SK-N-MC (cell line): Measurements from ENCODE around the gene ZNF23.

Experiments used
- EZH2 ChIP-seq: fragments of 200-600 bp; sonication (generic); IDR thresholded peaks from one replicate; pipeline ENCODE4 v1.6.1; 2017; ENCODE audit warnings: antibody characterized with exemption
- FOXP2 ChIP-seq: optimal IDR thresholded peaks from 2 replicates; pipeline ENCODE3; 2011; ENCODE audit warnings: mild to moderate bottlenecking, moderate library complexity; ENCODE audit not compliant: insufficient read depth; ENCODE audit errors: extremely low read length, control extremely low read depth
- POLR2AphosphoS5 ChIP-seq: IDR thresholded peaks from 2 replicates; pipeline ENCODE4 v1.6.1; 2012; ENCODE audit warnings: mild to moderate bottlenecking, low read depth, low read length, borderline replicate concordance

GRCh38 chr16:71476457-71477124, 14.5 kb upstream of the ZNF23 start:
- TF ChIP-seq EZH2 (no peak), POLR2AphosphoS5 (no peak), FOXP2 (no peak)
